NOMO-1 treated with dmso at 0.1 percent for 144 hours (cell line): Measurements from ENCODE around the gene WIPF2.

Experiments used
- DNase-seq: peaks from one replicate; lab custom pipeline; 2025; ENCODE audit not compliant: unreplicated experiment; lab: John Stamatoyannopoulos, UW

The WIPF2 gene

GRCh38 chr17:40218740-40219593 lies at the start of gene WIPF2:
Gene WIPF2 (plus strand): TSS chr17:40219304. CDS start chr17:40256460, 37,156 bp downstream.
- peak; percentile 96 for DNase-seq

GRCh38 chr17:40170325-40170724 lies 48.8 kb upstream of the WIPF2 start:
- no peak for DNase-seq

GRCh38 chr17:40171750-40172149 lies 47.4 kb upstream of the WIPF2 start:
- no peak for DNase-seq

- DNase-seq, result no peak
Observed at GRCh38 chr17:40173091-40173777, 45.9 kb upstream of the WIPF2 start.

GRCh38 chr17:40173778-40174135 lies 45.3 kb upstream of the WIPF2 start:
- DNase-seq, result no peak

- DNase-seq, result no peak
Observed at GRCh38 chr17:40174514-40174913, 44.6 kb upstream of the WIPF2 start.

- no peak for DNase-seq
Observed at GRCh38 chr17:40175928-40176753, 43.0 kb upstream of the WIPF2 start.

- DNase-seq, result no peak
Observed at GRCh38 chr17:40176754-40177110, 42.4 kb upstream of the WIPF2 start.

- no peak for DNase-seq
Observed at GRCh38 chr17:40177275-40177874, 41.7 kb upstream of the WIPF2 start, which contains the start of gene RAPGEFL1. Gene RAPGEFL1 (plus strand): TSS chr17:40177470. CDS start chr17:40177862, 392 bp downstream.

- no peak for DNase-seq
Observed at GRCh38 chr17:40178021-40178601, 41.0 kb upstream of the WIPF2 start.

- DNase-seq, result no peak
Observed at GRCh38 chr17:40178660-40179059, 40.4 kb upstream of the WIPF2 start.

GRCh38 chr17:40179923-40180659 lies 39.0 kb upstream of the WIPF2 start:
- no peak for DNase-seq

GRCh38 chr17:40180694-40181093 lies 38.4 kb upstream of the WIPF2 start:
- DNase-seq, result no peak

- no peak for DNase-seq
Observed at GRCh38 chr17:40181205-40181604, 37.9 kb upstream of the WIPF2 start.

GRCh38 chr17:40182606-40183005 lies 36.5 kb upstream of the WIPF2 start:
- no peak for DNase-seq

GRCh38 chr17:40187238-40187637 lies 31.9 kb upstream of the WIPF2 start:
- DNase-seq, result no peak

GRCh38 chr17:40188694-40189093 lies 30.4 kb upstream of the WIPF2 start:
- DNase-seq, result no peak

- DNase-seq, result no peak
Observed at GRCh38 chr17:40190197-40191021, 28.7 kb upstream of the WIPF2 start.
